Endothelial cell (in vitro differentiated cells): Measurements from ENCODE around the gene DLX1. TPM values are rescaled to one million over a fixed set of nuclear protein-coding genes. Genes with fewer than 3 reads are reported as not detected.

Experiments
- DNase-seq: peaks from one replicate; pipeline ENCODE4 v3.0.0; 2021; ENCODE audit warnings: low spot score
- H3K27ac Mint-ChIP-seq: one replicate; pipeline ENCODE4 v1.8.0; 2021; ENCODE audit warnings: mixed read lengths, inconsistent platforms; ENCODE audit not compliant: unreplicated experiment
- H3K27me3 Mint-ChIP-seq: one replicate; pipeline ENCODE4 v1.8.0; 2021; ENCODE audit warnings: mild to moderate bottlenecking, moderate library complexity, mixed read lengths, inconsistent platforms; ENCODE audit not compliant: unreplicated experiment
- H3K36me3 Mint-ChIP-seq: one replicate; pipeline ENCODE4 v1.8.0; 2021; ENCODE audit warnings: mild to moderate bottlenecking, low read depth, mixed read lengths, inconsistent platforms; ENCODE audit not compliant: unreplicated experiment
- H3K4me1 Mint-ChIP-seq: one replicate; pipeline ENCODE4 v1.8.0; 2021; ENCODE audit warnings: mild to moderate bottlenecking, mixed read lengths, inconsistent platforms; ENCODE audit not compliant: unreplicated experiment
- H3K4me3 Mint-ChIP-seq: one replicate; pipeline ENCODE4 v1.8.0; 2021; ENCODE audit warnings: mild to moderate bottlenecking, mixed read lengths, inconsistent platforms; ENCODE audit not compliant: unreplicated experiment
- H3K9me3 Mint-ChIP-seq: one replicate; pipeline ENCODE4 v1.8.0; 2021; ENCODE audit warnings: mixed read lengths, inconsistent platforms; ENCODE audit not compliant: unreplicated experiment
- CTCF ChIP-seq: fragments of 200-600 bp; sonication (generic); IDR thresholded peaks from one replicate; pipeline ENCODE4 v1.5.0; 2021; ENCODE audit warnings: antibody characterized with exemption; ENCODE audit not compliant: unreplicated experiment
- total RNA-seq: library from RNA; stranded (reverse); fragmentation: NEBNext Ultra II Directional; extraction: Animal tissue kit (Norgen Biotek cat#: 25700); gene quantifications from one replicate; pipeline ENCODE4 v1.2.1, GENCODE V29; 2021; ENCODE audit not compliant: unreplicated experiment

DLX1 gene
- total RNA-seq, 1 donor from 2014 or later: 0.87 TPM

GRCh38 chr2:172074254-172074653 lies 11.1 kb upstream of the DLX1 start:
- H3K4me1 Mint-ChIP-seq: no peaks in the 10 kb centered on the region
- no peak overlapping the region for H3K4me3 Mint-ChIP-seq
- DNase-seq: no peak
- H3K36me3 Mint-ChIP-seq: no peaks in the 10 kb centered on the region
- H3K27me3 Mint-ChIP-seq: peaks cover 4% of the 10 kb centered on the region
- no peak overlapping the region for H3K27ac Mint-ChIP-seq
- no peaks in the 10 kb centered on the region for H3K9me3 Mint-ChIP-seq
- no peak for TF ChIP-seq CTCF

GRCh38 chr2:172079416-172079815 lies 5.9 kb upstream of the DLX1 start:
- Mint-ChIP-seq H3K9me3 (no peaks in the 10 kb centered on the region), H3K4me1 (peaks cover 16% of the 10 kb centered on the region), H3K36me3 (no peaks in the 10 kb centered on the region), H3K27ac (no peak overlapping the region), H3K27me3 (peaks cover 28% of the 10 kb centered on the region), H3K4me3 (no peak overlapping the region)
- no peak for DNase-seq
- TF ChIP-seq CTCF: no peak

GRCh38 chr2:172079838-172080640 lies 5.3 kb upstream of the DLX1 start:
- H3K36me3 Mint-ChIP-seq: no peaks in the 10 kb centered on the region
- no peak overlapping the region for H3K27ac Mint-ChIP-seq
- peak; percentile 11 for DNase-seq
- peak overlapping the region; percentile 9 for H3K4me3 Mint-ChIP-seq
- peaks cover 16% of the 10 kb centered on the region for H3K4me1 Mint-ChIP-seq
- H3K9me3 Mint-ChIP-seq: no peaks in the 10 kb centered on the region
- H3K27me3 Mint-ChIP-seq: peaks cover 31% of the 10 kb centered on the region
- TF ChIP-seq CTCF: no peak

GRCh38 chr2:172080641-172081220 lies 4.6 kb upstream of the DLX1 start:
- Mint-ChIP-seq H3K36me3 (no peaks in the 10 kb centered on the region), H3K27me3 (peaks cover 36% of the 10 kb centered on the region), H3K4me1 (peaks cover 21% of the 10 kb centered on the region), H3K9me3 (no peaks in the 10 kb centered on the region), H3K27ac (no peak overlapping the region), H3K4me3 (no peak overlapping the region)
- DNase-seq: peak; percentile 5
- no peak for TF ChIP-seq CTCF
